GM08714 (cell line): ENCODE measurements around the gene FRA10AC1.

ENCODE experiments used
- H3K4me3 ChIP-seq: fragments of 200-500 bp; sonication (Bioruptor generic); 2 replicates; pipeline ENCODE4 v1.5.1; 2014; ENCODE audit warnings: mild to moderate bottlenecking, low read length, inconsistent platforms
- ZNF274 ChIP-seq: IDR thresholded peaks from 2 replicates; pipeline ENCODE4 v1.6.1; 2012; ENCODE audit warnings: mild to moderate bottlenecking, low read depth, low read length

The FRA10AC1 gene

DNA sequence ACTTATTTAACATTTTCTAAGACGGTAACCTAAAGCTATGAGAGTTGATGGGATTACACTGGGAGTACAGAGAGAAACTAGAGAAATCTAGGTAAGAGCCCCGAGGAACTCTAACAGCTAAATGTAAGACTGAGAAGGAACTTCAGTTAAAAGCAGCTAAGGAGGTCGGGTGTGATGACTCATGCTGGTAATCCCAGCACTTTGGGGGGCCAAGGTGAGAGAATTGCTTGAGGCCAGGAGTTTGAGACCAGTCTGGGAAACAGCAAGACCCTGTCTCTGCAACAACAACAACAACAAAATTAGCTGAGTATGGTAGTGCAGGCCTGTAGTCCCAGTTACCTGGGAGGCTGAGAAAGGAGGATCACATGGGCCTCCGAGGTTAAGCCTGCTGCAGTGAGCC is 24.0 kb downstream of the FRA10AC1 start:
- no peak overlapping the region for H3K4me3 ChIP-seq
- no peak for TF ChIP-seq ZNF274

DNA sequence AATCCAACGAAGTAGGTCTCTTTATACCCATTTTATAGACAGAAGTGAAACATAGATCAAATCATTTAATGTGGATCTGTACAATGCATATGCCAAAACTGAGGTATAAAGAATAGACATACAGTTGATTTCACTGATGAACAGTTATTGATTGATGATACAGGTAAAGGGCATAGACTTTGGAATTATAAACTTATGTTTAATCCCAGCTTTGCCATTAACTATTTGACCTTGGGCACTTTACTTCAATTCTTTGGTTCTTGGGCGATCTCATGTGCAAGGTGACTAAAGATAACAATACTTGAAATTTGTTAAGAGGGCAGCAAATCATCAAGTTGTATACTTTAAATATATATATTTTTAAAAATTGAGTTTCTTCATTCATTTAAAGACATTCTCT is 28.6 kb downstream of the FRA10AC1 start:
- no peak for TF ChIP-seq ZNF274
- no peak overlapping the region for H3K4me3 ChIP-seq

DNA sequence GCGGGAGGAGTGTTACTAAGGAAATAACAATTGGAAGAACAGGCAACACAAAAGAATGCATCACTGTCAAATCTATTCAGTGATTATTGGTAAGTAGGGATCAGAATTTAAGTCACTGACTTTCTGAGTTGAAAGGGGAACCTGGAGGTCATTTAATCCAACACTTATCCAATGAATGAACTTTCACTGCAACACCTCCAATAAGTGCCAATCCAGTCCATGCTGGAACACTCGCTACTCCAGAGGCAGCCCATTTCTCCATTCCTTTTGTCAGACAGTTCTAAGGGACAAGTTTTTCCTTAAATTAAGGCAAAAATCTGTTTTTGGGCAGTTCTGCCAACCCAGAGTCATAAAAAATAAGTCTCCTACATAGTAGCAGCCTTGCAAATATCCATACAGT is 29.5 kb downstream of the FRA10AC1 start:
- no peak overlapping the region for H3K4me3 ChIP-seq
- no peak for TF ChIP-seq ZNF274

DNA sequence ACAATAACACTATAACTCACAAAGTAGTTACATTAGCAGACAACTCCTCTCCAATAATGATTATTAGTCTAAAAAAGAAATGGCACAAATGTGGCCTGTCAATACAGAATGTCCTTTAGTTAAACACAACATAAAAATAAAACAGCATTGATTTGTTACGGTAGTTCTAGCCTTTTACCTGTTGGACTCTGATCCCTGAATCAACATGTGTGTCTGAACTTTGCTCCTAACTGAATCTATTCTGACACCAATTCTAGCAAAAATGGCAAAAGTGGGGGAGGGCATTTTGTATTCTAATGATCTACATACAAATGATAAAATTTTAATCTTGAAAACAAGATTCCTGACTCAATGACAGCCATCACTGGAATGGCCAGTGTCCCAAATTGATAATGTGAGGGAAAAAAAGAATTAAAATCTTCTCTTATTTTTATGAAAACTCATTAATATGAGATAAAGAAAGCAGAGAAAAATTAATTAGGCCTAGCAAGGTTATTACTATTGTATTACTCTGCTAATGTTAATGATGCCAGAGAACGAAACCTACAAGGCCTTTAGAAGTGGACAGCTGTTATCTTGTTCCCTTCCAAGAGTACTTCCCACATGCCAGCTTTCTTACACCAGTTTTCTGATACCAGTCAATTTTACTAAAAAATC is 30.2 kb downstream of the FRA10AC1 start:
- H3K4me3 ChIP-seq: no peak overlapping the region
- no peak for TF ChIP-seq ZNF274

DNA sequence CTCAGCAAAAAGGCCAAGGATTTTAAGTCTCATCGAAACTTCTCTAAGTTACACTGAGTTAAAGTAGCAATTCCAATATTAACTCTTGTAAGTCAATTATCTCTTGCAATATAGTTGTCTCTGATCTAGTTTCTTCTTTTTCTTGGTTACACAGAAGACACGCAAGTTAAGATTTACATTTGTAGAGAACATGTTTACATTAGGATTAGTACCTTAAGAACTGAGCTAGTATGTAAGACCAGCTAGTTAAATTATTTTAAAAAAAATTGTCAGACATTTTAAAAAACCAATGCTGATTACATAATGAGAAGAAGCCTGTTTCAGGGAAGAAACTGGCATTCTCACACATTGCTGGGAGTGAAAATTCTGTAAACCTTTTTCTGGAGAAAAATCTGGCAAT is 31.4 kb downstream of the FRA10AC1 start:
- no peak overlapping the region for H3K4me3 ChIP-seq
- no peak for TF ChIP-seq ZNF274

DNA sequence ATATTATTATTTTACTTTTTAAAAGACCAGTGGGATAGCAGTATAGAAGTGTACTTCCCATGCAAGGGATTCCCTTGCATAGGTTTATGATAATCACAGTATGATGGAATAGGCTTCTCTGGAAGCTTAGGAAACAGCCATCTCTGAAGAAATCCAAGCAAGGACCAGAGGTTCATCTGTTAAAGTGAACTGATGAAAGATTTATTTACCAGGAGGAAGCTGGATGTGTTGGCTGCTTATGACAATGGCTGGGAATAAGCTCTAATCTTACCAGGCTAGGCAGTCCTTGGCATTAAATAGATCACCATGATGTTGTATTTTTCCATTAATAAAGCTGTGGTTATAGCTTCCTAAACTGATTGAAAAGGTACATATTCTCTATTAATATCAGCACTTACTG is 32.0 kb downstream of the FRA10AC1 start:
- no peak for TF ChIP-seq ZNF274
- no peak overlapping the region for H3K4me3 ChIP-seq

DNA sequence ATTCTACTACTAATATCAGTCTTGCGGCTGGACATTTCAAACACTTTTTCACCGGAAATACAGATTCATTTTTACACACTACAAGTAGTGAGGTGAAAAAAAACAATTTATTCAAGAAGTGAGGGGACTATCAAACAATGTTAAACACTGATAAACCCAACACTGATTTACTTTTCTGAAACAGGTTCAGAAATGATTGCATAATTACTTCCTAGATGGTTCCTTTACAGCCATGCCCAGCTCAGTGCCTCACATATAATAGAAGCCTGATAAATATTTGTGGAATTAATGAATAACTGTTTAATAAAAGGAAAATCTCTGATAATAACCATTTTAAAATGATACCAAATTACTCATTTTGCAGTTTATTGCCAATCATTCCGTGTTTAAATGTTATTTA is 34.6 kb downstream of the FRA10AC1 start:
- no peak for TF ChIP-seq ZNF274
- no peak overlapping the region for H3K4me3 ChIP-seq

DNA sequence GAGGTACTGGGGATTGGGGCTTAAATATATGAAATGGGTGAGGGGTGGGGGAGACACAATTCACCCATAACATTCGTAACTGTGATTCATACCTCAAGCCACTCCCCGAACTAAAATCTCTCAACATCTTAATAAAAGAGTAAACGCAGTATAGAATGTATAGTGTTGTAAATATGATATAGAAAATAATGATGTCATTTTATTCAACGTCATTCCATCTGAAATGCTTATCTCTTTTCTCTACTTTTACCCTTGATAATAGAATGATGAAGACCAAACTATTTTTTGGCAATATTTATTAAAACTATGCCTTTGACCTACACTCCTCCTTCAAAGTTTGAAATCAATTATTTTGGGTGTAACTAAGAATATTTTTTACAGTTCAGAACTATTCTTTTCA is 36.4 kb downstream of the FRA10AC1 start:
- no peak for TF ChIP-seq ZNF274
- no peak overlapping the region for H3K4me3 ChIP-seq

DNA sequence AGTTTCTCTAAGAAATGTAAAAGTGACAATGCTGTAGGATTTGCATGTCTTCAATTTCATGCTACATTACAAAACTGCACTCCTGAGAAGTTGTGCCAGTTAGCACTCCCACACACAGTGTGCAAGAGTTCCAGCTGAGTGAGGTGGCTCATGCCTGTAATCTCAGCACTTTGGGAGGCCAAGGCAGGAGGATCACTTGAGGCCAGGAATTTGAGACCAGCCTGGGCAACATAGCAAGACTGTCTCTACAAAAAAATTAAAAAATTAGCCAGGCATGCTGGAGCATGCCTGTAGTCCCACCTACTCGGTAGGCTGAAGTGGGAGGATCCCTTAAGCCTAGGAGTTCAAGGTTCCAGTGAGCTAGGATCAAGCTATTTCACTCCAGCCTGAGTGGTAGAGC is 44.6 kb downstream of the FRA10AC1 start:
- no peak overlapping the region for H3K4me3 ChIP-seq
- TF ChIP-seq ZNF274: no peak

DNA sequence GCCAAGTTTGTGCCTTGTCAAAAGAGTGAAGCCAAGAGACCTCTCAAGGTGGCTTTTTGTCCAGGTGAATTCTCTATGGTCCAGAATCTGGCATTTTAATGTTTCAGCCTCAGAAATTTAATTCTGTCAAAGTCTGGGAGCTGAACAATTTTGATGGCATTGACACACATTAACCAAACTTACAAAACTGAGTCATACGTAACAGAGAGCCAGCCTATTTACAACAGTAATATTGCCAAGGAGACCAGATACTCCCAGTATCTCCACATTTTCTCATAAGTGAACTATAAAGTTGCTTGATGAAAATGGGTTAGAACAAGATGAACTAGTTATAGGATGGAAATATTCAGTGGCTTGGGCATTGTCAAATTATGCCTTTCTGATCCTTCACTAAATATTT is 46.2 kb downstream of the FRA10AC1 start:
- no peak overlapping the region for H3K4me3 ChIP-seq
- no peak for TF ChIP-seq ZNF274

DNA sequence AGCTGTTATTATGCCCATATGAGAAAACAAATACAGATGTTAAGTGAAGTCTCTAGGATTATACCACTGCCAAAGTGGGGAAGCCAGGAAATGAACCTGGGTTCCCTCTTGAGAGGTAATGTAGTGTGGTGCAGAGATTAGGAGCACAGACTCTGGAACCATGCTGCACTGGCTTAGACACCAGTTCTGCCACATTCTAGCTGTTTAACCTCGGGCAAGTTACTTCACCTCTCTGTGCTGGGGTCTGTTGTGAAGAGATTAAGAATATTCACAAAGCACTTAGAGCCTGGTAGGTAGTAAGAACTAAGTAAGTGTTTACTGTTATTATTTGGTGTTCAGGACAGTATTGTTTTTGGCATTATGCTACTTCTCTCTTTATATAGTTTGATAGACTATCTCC is 48.2 kb downstream of the FRA10AC1 start:
- TF ChIP-seq ZNF274: no peak
- no peak overlapping the region for H3K4me3 ChIP-seq

DNA sequence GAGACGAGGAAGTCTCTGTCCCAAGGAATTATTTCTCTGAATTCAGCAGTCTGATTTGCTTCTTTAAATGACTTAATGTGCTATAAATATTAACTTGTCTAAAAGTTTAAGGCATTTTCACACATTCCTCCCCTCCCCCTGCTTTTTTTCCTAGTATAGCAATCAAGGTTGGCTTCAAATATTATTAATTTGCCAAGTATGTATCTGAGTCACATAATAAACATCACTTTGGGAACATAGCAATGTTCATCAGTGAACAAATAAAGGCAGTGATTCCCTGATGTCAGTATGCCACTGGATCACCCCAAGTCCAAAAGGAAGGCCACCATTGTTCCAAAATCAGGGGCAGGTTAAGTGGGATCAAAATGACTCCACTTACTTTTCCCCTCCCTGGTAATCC is 49.5 kb downstream of the FRA10AC1 start:
- H3K4me3 ChIP-seq: no peak overlapping the region
- no peak for TF ChIP-seq ZNF274

DNA sequence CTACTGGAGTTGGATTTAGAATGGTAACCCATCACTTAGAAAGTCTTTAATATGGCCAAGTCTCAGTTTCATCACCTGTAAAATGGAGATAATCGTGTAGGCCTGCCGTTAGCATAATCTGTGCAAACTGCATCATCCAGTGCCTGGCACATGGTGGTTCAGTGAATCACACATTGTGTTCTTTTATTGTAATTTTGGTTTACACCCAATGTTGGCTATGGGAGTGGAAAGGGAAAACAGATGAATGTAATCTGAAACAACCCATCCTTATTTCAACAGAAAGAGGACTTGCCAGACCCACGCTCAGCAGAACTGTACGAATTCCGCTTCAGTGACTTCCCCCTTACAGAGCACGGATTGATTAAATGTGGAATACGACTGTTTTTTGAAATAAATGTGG is 62.6 kb downstream of the FRA10AC1 start:
- no peak overlapping the region for H3K4me3 ChIP-seq
- TF ChIP-seq ZNF274: no peak

DNA sequence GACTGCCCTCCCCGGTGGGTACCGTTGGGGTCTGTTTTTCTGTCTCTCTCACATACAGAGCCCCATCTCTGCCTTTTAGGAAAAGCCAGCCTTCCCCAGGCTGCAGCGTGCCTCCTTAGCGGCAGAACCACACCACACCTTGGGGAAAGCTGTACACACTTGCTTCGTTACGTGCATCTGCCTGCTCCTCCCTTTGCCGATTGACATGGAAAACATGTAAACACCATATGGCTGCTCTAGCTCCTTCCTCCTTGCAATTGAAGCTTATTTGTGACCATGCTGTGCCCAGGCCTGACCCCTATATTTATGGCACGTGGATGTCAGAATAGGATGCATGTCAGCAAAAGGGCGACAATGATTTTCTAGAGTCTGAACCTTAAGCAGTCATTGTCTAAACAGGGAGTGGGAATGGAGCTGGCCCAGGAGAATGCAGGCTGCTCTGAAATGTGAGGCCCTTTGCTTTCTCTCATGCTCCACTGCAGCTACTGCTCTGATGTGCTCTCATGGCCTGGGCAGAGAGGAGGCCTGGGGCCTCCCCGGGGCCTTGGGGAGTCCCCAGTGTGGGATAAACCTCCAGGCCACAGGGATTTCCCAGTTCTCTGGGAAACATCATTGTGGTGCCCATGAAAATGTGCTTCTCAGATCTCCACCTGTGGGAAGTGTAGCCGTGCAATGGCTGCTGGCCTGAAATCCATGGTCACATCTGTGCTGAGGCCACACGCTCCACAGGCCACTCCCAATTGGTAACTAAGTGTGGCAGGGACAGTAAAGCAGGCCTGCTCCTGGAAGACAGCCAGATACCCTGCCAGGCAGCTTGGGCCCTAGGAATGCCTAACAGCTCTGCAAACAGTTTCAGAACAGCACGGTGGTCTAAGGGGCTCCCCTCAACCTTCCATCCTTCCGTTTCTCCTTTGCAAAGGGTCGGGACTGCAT is 71.5 kb downstream of the FRA10AC1 start:
- no peak overlapping the region for H3K4me3 ChIP-seq
- TF ChIP-seq ZNF274: no peak

DNA sequence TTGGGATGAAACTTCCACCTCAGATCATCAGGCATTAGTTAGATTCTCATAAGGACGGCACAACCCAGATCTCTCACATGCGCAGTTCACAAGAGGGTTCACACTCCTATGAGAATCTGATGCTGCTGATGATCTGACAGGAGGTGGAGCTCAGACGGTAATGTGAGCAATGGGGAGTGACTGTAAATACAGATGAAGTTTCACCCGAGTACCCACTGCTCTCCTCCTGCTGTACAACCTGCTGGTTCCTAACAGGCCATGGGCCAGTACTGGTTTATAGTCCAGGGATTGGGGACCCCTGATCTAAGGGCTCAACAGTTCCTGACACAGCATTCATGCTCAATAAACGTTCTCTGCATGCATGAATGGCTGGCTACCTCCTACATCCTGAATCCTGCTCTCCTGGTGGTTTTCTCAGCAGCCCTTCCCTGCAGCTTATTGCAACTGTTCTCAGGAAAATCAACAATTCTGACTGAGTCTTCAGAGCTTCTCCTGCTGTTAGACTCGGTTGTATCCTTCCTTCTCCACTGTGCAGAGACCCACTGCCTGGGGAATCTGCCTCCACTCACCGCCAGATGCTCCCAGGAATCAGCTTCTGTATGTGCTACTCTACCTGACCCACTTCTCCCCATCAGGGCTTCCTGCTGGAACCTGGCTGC is 72.6 kb downstream of the FRA10AC1 start:
- no peak for TF ChIP-seq ZNF274
- no peak overlapping the region for H3K4me3 ChIP-seq

DNA sequence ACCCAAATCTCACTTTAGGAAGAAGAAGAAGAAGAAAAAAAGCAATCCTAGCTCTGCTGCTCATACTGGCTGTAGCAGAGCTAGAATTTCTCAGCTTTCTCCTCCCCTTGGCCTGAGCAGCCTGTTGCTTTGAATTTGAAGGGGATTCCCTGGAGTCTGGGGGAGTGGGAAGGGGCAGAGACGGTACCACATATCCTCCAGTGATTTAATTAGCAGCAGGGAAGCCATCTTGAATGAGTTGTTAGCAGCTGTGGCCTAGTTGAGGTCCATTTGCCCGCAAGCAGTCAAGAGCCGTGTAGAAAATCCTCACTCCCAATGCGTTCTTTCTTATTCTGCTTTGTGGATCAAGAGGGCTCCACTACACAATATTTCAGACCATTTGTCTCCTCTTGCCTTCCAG is 73.5 kb downstream of the FRA10AC1 start:
- no peak overlapping the region for H3K4me3 ChIP-seq
- no peak for TF ChIP-seq ZNF274
